ENCODE results near the gene GRAP. TPM values are rescaled to one million over a fixed set of nuclear protein-coding genes. Genes with fewer than 3 reads are reported as not detected.

The GRAP gene
- total and polyA plus RNA-seq, 2 donors (not counting 3 experiments of a cell fraction or from before 2014, with no cell fraction given) = 32.1 to 43.6 TPM

GRCh38 chr17:19012171-19013080 is 34.3 kb downstream of the GRAP start:
- H3K9ac ChIP-seq (replicated peaks; ENCODE audit: extremely low read depth, insufficient read depth, low read length) = no peak overlapping the region
- no peaks in the 10 kb centered on the region for H3K36me3 ChIP-seq (ENCODE audit: control insufficient read depth in 2 of 2, extremely low read depth in 1 of 2, insufficient read depth in 2 of 2, low read length in 2 of 2)
- BruUV-seq (replicated peaks) = no TSS peak
- no peaks in the 10 kb centered on the region for H3K79me2 ChIP-seq (ENCODE audit: control insufficient read depth, insufficient read depth, low read length)
- no peak overlapping the region for H3K4me3 ChIP-seq (replicated peaks in 1 of 3; ENCODE audit: insufficient read depth in 1 of 3, low read depth in 1 of 3, low read length in 3 of 3)
- no peaks in the 10 kb centered on the region for H4K20me1 ChIP-seq (replicated peaks; ENCODE audit: control insufficient read depth, extremely low read depth, insufficient read depth, low read length)
- CTCF ChIA-PET = interaction anchor here (1.3 to 2.7 kb wide), 3 partner anchors 10 to 51 kb away, joined by 4 to 8 read pairs (median 5); no protein-coding TSS in a partner anchor
- H3K4me1 ChIP-seq (ENCODE audit: control insufficient read depth, extremely low read depth, insufficient read depth, low read length) = peaks cover 2% of the 10 kb centered on the region
- no peaks in the 10 kb centered on the region for H3K9me1 ChIP-seq (replicated peaks; ENCODE audit: control insufficient read depth, extremely low read depth, insufficient read depth, low read length)
- POLR2A ChIA-PET = no interaction called here
- no peaks in the 10 kb centered on the region for H3K9me3 ChIP-seq (replicated peaks; ENCODE audit: control insufficient read depth, insufficient read depth, low read length)
- H3K27me3 ChIP-seq (ENCODE audit: control insufficient read depth in 2 of 2, insufficient read depth in 2 of 2, low read length in 2 of 2) = no peaks in the 10 kb centered on the region
- no peak overlapping the region for H3K27ac ChIP-seq (ENCODE audit: insufficient read depth, low read depth, low read length)
- DNase-seq (ENCODE audit: low read depth, low spot score) (no peak), FAIRE-seq (no peak)
- no peak overlapping the region for H2AFZ ChIP-seq (ENCODE audit: low read depth, low read length)
- TF ChIP-seq CTCF (IDR thresholded peaks at IDR 0.05; ENCODE audit: extremely low read depth in 1 of 2, insufficient read depth in 1 of 2, low read depth in 1 of 2, low read length in 2 of 2) (no peak), FOS (IDR thresholded peaks at IDR 0.05; ENCODE audit: borderline replicate concordance, insufficient read depth, low read length) (no peak), POLR2AphosphoS5 (IDR thresholded peaks at IDR 0.05; ENCODE audit: insufficient read depth, low read depth, low read length) (no peak), POLR2A (IDR thresholded peaks at IDR 0.05; ENCODE audit: low read depth, low read length) (no peak), MAX (IDR thresholded peaks at IDR 0.05; ENCODE audit: insufficient read depth, insufficient read length) (no peak)
- dilution Hi-C loops (cut with MboI; ENCODE audit: extremely low pct_ligation_motif_present, low sequenced_read_pairs) = no loop called here
- no peak overlapping the region for H3K4me2 ChIP-seq (ENCODE audit: insufficient read depth, low read length)
- intact Hi-C loops (cut with micrococcal nuclease) = no loop called here
